K562 (cell line): ENCODE data around the gene FARP1. TPM values are rescaled to one million over a fixed set of nuclear protein-coding genes. Genes with fewer than 3 reads are reported as not detected.

Experiments
- ATAC-seq: fragments of 200-7000 bp; cut with Tn5 transposase; 3 replicates; pipeline ENCODE4 v1.9.1; 2020; ENCODE audit warnings: moderate library complexity
- BruUV-seq: library from RNA; stranded (reverse); fragments of 400-500 nt; replicated peaks from 2 replicates; lab custom pipeline; 2021; lab: Mats Ljungman, UMichigan
- CTCF ChIA-PET: fragments of 300-600 bp; formaldehyde crosslinking; extraction: SDS; loops from one replicate; lab custom pipeline; 2021; ENCODE audit warnings: low intra/inter-chr PET ratio; lab: Yijun Ruan, JAX
- POLR2A ChIA-PET: fragments of 300-600, 350-650 bp; sonication (Branson Sonifier 250); formaldehyde crosslinking; extraction: SDS; loops from one replicate; lab custom pipeline; 2021; ENCODE audit warnings: antibody characterized with exemption, inconsistent platforms; lab: Yijun Ruan, JAX
- DNase-seq, 4 experiments: peaks; one replicate each; pipeline versions ENCODE4 v3.0.0 to v3.0.0-alpha.2; 2011 to 2018; ENCODE audit warnings: low spot score in 3 of 4, mixed read lengths in 3 of 4; ENCODE audit errors: extremely low read depth in 1 of 4
- FAIRE-seq: peaks from 2 replicates; lab custom pipeline; 2011; peaks lifted over from hg19 to GRCh38; lab: Jason Lieb, UNC
- H2AFZ ChIP-seq: 2 replicates; pipeline ENCODE4 v1.6.0; 2011; ENCODE audit warnings: low read depth, low read length, control low read depth, inconsistent platforms
- H3K27ac ChIP-seq: fragments of 200-600 bp; 3 replicates; pipeline ENCODE4 v1.8.0; 2011; ENCODE audit warnings: low read depth, mild to moderate bottlenecking, control low read depth, inconsistent platforms, low read length, moderate library complexity, mixed read lengths; ENCODE audit errors: extremely low read depth
- H3K27me3 ChIP-seq, 2 experiments: fragments of 300-600 bp in 1 of 2; 2 replicates in 1 of 2; 3 replicates in 1 of 2; pipeline versions ENCODE4 v1.6.0 to v1.8.0; 2011; ENCODE audit warnings: inconsistent platforms in 2 of 2, low read length in 2 of 2, mild to moderate bottlenecking in 1 of 2, mixed read lengths in 1 of 2, moderate library complexity in 1 of 2; ENCODE audit not compliant: control insufficient read depth in 2 of 2, insufficient read depth in 2 of 2
- H3K36me3 ChIP-seq: fragments of 300-600 bp; 3 replicates; pipeline ENCODE4 v1.8.0; 2011; ENCODE audit warnings: mild to moderate bottlenecking, low read length, inconsistent platforms; ENCODE audit not compliant: control insufficient read depth, insufficient read depth
- H3K4me1 ChIP-seq, 2 experiments: fragments of 200-600 bp in 1 of 2; replicated peaks in 1 of 2; 2 replicates in 1 of 2; 3 replicates in 1 of 2; pipeline versions ENCODE4 v1.5.1 to v1.8.0; 2011; ENCODE audit warnings: inconsistent platforms in 2 of 2, low read length in 2 of 2, mild to moderate bottlenecking in 1 of 2, mixed read lengths in 1 of 2, moderate library complexity in 1 of 2; ENCODE audit not compliant: control insufficient read depth in 2 of 2, insufficient read depth in 2 of 2
- H3K4me2 ChIP-seq: 2 replicates; pipeline ENCODE4 v1.6.1; 2011; ENCODE audit warnings: low read length, control low read depth, inconsistent platforms, mixed read lengths; ENCODE audit not compliant: insufficient read depth
- H3K4me3 ChIP-seq: fragments of 200-600 bp; sonication (generic), shearing (Covaris generic); 2 replicates; pipeline ENCODE4 v1.5.1; 2016; ENCODE audit warnings: control low read depth, inconsistent platforms
- H3K79me2 ChIP-seq: fragments of 200-600 bp; 3 replicates; pipeline ENCODE4 v1.8.0; 2011; ENCODE audit warnings: low read length, inconsistent platforms; ENCODE audit not compliant: control insufficient read depth, insufficient read depth
- H3K9ac ChIP-seq, 2 experiments: 2 replicates each; pipeline versions ENCODE4 v1.6.0 to v1.6.1; 2011; ENCODE audit warnings: low read depth in 2 of 2, low read length in 2 of 2, control low read depth in 1 of 2, inconsistent platforms in 1 of 2, mild to moderate bottlenecking in 1 of 2, mixed read lengths in 1 of 2; ENCODE audit not compliant: insufficient read depth in 1 of 2
- H3K9me1 ChIP-seq: one replicate; pipeline ENCODE4 v1.6.0; 2011; ENCODE audit warnings: inconsistent platforms, mild to moderate bottlenecking, low read length, moderate library complexity; ENCODE audit not compliant: control insufficient read depth, insufficient read depth
- H3K9me3 ChIP-seq: replicated peaks from 2 replicates; pipeline ENCODE4 v1.5.1; 2011; ENCODE audit warnings: low read depth, low read length, inconsistent platforms; ENCODE audit not compliant: control insufficient read depth, insufficient read depth
- H4K20me1 ChIP-seq: replicated peaks from 2 replicates; pipeline ENCODE4 v1.6.1; 2011; ENCODE audit warnings: low read length, inconsistent platforms, mixed read lengths; ENCODE audit not compliant: control insufficient read depth, insufficient read depth
- NR2C1 ChIP-seq, 2 experiments: fragments of 450-650 bp; IDR thresholded peaks; 2 replicates each; pipeline ENCODE4 v1.6.1; 2017; ENCODE audit warnings: mild to moderate bottlenecking in 2 of 2, antibody characterized with exemption in 1 of 2, inconsistent platforms in 1 of 2, missing compliant biosample characterization in 1 of 2, missing genetic modification characterization in 1 of 2
- PHB ChIP-seq: fragments of 250-450 bp; sonication (Bioruptor Pico); IDR thresholded peaks from 2 replicates; pipeline ENCODE4 v1.5.0; 2021
- STAT6 ChIP-seq: sonication (generic); formaldehyde crosslinking; IDR thresholded peaks from 2 replicates; pipeline ENCODE4 v1.8.1; 2023; ENCODE audit warnings: mild to moderate bottlenecking, missing genetic modification reagents
- WGBS: fragments of 100-300 bp; shearing (Covaris generic); methylation state at CpG from one replicate; pipeline ENCODE4 v1.1.6; 2016; ENCODE audit warnings: low coverage, mixed read lengths; ENCODE audit not compliant: insufficient coverage; ENCODE audit errors: missing lambda C conversion rate; 5-methylcytosine and 5-hydroxymethylcytosine counted together
- in situ Hi-C: fragments of 300-500 bp; cut with MboI; formaldehyde crosslinking; loops from 4 replicates; pipeline ENCODE4 v1.15.0; 2018; ENCODE audit warnings: inconsistent platforms, mixed read lengths
- intact Hi-C: fragments of 100-400 bp; cut with micrococcal nuclease; formaldehyde crosslinking; loops from 2 replicates; pipeline ENCODE4 v1.14.2; 2022
- polyA plus RNA-seq, 8 experiments: library from polyadenylated mRNA; depleted of rRNA in 4 of 8; stranded (reverse) in 5 of 8; unstranded in 3 of 8; fragments of >200 nt; fragmentation: Nextera tagmentation in 2 of 8; fragmentation: Illumina TruSeq in 1 of 8; extraction: Ambion mirVana in 2 of 8; extraction: Trizol in 1 of 8; gene quantifications; 2 replicates each; pipeline versions ENCODE4 v1.2.1 to v1.2.3, GENCODE V29; 2011 to 2014; ENCODE audit warnings: inconsistent platforms in 1 of 8, missing spikeins in 1 of 8
- total RNA-seq, 7 experiments: library from RNA; depleted of rRNA in 6 of 7; stranded (reverse); fragments of >200 nt in 6 of 7; fragmentation: Illumina TruSeq in 2 of 7; extraction: Trizol in 2 of 7; gene quantifications; 2 replicates each; pipeline versions ENCODE4 v1.2.1 to v1.2.3, GENCODE V29; 2011 to 2021; ENCODE audit warnings: low replicate concordance in 1 of 7
- TF ChIP-seq, protein P1 (sequence below): fragments of 250-450 bp; sonication (Bioruptor Pico); IDR thresholded peaks from 2 replicates; pipeline ENCODE4 v1.5.0; 2021
- TF ChIP-seq, protein P2 (sequence below): sonication (generic); formaldehyde crosslinking; IDR thresholded peaks from 2 replicates; pipeline ENCODE4 v1.8.0; 2023; ENCODE audit warnings: mild to moderate bottlenecking, missing genetic modification reagents
- TF ChIP-seq, protein P3 (sequence below): sonication (generic); formaldehyde crosslinking; IDR thresholded peaks from 2 replicates; pipeline ENCODE4 v1.8.0; 2022; ENCODE audit warnings: missing genetic modification reagents, mild to moderate bottlenecking, borderline replicate concordance

The FARP1 gene
- total and polyA plus RNA-seq, 9 of the 15 experiments (the other 6 are each of a cell fraction or from before 2014, with no cell fraction given) = 0.03 to 0.29 (median 0.05) TPM; not detected in 3

- intact Hi-C loops = no loop called here
- CTCF ChIA-PET = no interaction called here
- DNase-seq (no peak), FAIRE-seq (no peak), ATAC-seq (no peak)
- no peak overlapping the region for H3K27ac ChIP-seq
- H3K9ac ChIP-seq = no peak overlapping the region
- H3K79me2 ChIP-seq = no peaks in the 10 kb centered on the region
- H3K36me3 ChIP-seq = peaks cover 47% of the 10 kb centered on the region; the same call in 2 of the 3 replicates
- in situ Hi-C loops = no loop called here
- no peaks in the 10 kb centered on the region for H3K9me1 ChIP-seq
- 87% methylated on average over 7 of the region's 16 CpGs for WGBS
- no peaks in the 10 kb centered on the region for H3K27me3 ChIP-seq
- no peaks in the 10 kb centered on the region for H3K9me3 ChIP-seq
- no peaks in the 10 kb centered on the region for H4K20me1 ChIP-seq
- no TSS peak for BruUV-seq
- no peak for TF ChIP-seq PHB (CRISPR knock-in tag)
- TF ChIP-seq, protein P1, sequence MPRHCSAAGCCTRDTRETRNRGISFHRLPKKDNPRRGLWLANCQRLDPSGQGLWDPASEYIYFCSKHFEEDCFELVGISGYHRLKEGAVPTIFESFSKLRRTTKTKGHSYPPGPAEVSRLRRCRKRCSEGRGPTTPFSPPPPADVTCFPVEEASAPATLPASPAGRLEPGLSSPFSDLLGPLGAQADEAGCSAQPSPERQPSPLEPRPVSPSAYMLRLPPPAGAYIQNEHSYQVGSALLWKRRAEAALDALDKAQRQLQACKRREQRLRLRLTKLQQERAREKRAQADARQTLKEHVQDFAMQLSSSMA (CRISPR knock-in tag) = no peak
- TF ChIP-seq, protein P2, sequence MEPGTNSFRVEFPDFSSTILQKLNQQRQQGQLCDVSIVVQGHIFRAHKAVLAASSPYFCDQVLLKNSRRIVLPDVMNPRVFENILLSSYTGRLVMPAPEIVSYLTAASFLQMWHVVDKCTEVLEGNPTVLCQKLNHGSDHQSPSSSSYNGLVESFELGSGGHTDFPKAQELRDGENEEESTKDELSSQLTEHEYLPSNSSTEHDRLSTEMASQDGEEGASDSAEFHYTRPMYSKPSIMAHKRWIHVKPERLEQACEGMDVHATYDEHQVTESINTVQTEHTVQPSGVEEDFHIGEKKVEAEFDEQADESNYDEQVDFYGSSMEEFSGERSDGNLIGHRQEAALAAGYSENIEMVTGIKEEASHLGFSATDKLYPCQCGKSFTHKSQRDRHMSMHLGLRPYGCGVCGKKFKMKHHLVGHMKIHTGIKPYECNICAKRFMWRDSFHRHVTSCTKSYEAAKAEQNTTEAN (CRISPR knock-in tag) = no peak
- TF ChIP-seq, protein P3, sequence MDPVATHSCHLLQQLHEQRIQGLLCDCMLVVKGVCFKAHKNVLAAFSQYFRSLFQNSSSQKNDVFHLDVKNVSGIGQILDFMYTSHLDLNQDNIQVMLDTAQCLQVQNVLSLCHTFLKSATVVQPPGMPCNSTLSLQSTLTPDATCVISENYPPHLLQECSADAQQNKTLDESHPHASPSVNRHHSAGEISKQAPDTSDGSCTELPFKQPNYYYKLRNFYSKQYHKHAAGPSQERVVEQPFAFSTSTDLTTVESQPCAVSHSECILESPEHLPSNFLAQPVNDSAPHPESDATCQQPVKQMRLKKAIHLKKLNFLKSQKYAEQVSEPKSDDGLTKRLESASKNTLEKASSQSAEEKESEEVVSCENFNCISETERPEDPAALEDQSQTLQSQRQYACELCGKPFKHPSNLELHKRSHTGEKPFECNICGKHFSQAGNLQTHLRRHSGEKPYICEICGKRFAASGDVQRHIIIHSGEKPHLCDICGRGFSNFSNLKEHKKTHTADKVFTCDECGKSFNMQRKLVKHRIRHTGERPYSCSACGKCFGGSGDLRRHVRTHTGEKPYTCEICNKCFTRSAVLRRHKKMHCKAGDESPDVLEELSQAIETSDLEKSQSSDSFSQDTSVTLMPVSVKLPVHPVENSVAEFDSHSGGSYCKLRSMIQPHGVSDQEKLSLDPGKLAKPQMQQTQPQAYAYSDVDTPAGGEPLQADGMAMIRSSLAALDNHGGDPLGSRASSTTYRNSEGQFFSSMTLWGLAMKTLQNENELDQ (CRISPR knock-in tag) = no peak
- TF ChIP-seq STAT6 (CRISPR knock-in tag) = no peak
- TF ChIP-seq NR2C1 (IDR thresholded peaks at IDR 0.05) = no peak
- no peak for TF ChIP-seq NR2C1 (tag; IDR thresholded peaks at IDR 0.05)
- POLR2A ChIA-PET = no interaction called here
- H3K4me1 ChIP-seq = no peaks in the 10 kb centered on the region
- no peak overlapping the region for H3K4me3 ChIP-seq
- H2AFZ ChIP-seq = no peak overlapping the region
- H3K4me2 ChIP-seq = no peak overlapping the region
Observed at GRCh38 chr13:98458431-98458830, 315.5 kb downstream of the FARP1 start.
